Measurements from ENCODE around the gene F10. TPM values are rescaled to one million over a fixed set of nuclear protein-coding genes. Genes with fewer than 3 reads are reported as not detected.
A peak's percentile ranks its signal among the peaks of the same experiment; 100 is the strongest.

The F10 gene
- total RNA-seq, 1 donor from 2014 or later, result 8.9 TPM

DNA sequence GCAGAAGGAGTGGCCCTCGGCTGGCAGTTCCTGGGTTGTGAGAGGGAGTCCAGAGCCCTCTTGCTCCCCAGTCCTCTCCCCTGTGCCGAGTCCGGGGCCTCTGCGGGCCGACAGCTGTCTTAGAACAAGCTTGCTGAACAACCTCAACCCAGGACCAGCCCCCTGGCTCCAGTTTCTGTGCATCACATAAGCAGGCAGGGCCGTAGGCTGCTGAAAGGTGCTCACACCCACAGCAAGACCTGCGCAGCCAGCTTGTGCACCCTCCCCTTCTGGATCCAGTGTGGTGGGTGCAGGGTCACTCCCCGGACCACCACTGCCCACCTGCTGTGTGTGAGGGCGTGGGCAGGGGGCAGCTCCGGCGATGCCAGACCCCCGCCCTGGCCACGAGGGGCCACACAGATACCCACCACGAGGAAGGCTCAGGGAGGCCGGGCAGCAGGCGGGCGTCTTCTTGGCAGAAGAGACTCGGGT is 42.2 kb upstream of the F10 start:
- Histone ChIP-seq H3K27ac (no peak overlapping the region), H3K36me3 (peaks cover 39% of the 10 kb centered on the region), H3K9me3 (no peaks in the 10 kb centered on the region), H3K27me3 (ENCODE audit: low read depth) (no peaks in the 10 kb centered on the region), H3K4me3 (no peak overlapping the region), H3K4me1 (no peaks in the 10 kb centered on the region)
- ATAC-seq (no peak), DNase-seq (no peak)
- TF ChIP-seq, protein P1, sequence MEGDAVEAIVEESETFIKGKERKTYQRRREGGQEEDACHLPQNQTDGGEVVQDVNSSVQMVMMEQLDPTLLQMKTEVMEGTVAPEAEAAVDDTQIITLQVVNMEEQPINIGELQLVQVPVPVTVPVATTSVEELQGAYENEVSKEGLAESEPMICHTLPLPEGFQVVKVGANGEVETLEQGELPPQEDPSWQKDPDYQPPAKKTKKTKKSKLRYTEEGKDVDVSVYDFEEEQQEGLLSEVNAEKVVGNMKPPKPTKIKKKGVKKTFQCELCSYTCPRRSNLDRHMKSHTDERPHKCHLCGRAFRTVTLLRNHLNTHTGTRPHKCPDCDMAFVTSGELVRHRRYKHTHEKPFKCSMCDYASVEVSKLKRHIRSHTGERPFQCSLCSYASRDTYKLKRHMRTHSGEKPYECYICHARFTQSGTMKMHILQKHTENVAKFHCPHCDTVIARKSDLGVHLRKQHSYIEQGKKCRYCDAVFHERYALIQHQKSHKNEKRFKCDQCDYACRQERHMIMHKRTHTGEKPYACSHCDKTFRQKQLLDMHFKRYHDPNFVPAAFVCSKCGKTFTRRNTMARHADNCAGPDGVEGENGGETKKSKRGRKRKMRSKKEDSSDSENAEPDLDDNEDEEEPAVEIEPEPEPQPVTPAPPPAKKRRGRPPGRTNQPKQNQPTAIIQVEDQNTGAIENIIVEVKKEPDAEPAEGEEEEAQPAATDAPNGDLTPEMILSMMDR (IDR thresholded peaks at IDR 0.05), result no peak
- intact Hi-C loops (cut with DNase I), result no loop called here

DNA sequence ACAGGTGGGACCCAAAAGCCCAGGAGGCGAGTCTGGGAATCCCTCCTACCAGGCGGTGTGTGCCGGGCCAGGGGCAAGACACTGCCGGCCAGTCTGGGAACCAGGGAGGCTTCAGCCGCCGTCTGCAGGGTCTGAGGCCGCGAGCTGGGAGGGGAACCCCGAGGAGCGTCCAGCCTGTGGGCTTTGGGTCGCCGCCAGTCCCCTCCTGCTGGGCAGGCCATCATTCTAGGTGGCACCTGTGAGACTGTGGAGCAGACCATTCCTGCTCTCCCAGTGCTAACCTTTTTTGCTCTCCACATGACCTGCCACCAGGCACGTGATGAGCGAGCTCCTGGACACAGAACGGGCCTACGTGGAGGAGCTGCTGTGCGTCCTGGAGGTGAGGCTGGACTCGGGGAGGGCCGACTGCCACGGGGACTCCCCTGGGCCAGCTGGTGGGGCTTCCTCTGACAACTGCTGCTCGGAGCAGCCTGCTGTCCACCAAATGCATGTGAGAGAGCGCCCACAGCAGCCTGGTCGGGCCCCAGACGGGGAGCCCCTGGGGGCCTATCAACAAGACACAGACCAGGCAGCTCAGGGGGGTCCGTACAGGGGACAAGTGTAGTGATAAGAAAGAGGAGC is 41.6 kb upstream of the F10 start:
- no peaks in the 10 kb centered on the region for H3K9me3 ChIP-seq
- intact Hi-C loops (cut with DNase I), result no loop called here
- H3K4me1 ChIP-seq, result no peaks in the 10 kb centered on the region
- no peak overlapping the region for H3K4me3 ChIP-seq
- no peak overlapping the region for H3K27ac ChIP-seq
- ATAC-seq, result no peak
- TF ChIP-seq, protein P1 (IDR thresholded peaks at IDR 0.05), result no peak
- peaks cover 33% of the 10 kb centered on the region for H3K36me3 ChIP-seq
- DNase-seq, result no peak
- no peaks in the 10 kb centered on the region for H3K27me3 ChIP-seq (ENCODE audit: low read depth)

- Histone ChIP-seq H3K27ac (no peak overlapping the region), H3K36me3 (peaks cover 27% of the 10 kb centered on the region), H3K4me3 (no peak overlapping the region), H3K9me3 (no peaks in the 10 kb centered on the region), H3K4me1 (no peaks in the 10 kb centered on the region), H3K27me3 (ENCODE audit: low read depth) (no peaks in the 10 kb centered on the region)
- intact Hi-C loops (cut with DNase I), result no loop called here
- ATAC-seq (no peak), DNase-seq (no peak)
- TF ChIP-seq, protein P1 (IDR thresholded peaks at IDR 0.05), result no peak
Measured at GRCh38 chr13:113082198-113083021, 40.2 kb upstream of the F10 start.

DNA sequence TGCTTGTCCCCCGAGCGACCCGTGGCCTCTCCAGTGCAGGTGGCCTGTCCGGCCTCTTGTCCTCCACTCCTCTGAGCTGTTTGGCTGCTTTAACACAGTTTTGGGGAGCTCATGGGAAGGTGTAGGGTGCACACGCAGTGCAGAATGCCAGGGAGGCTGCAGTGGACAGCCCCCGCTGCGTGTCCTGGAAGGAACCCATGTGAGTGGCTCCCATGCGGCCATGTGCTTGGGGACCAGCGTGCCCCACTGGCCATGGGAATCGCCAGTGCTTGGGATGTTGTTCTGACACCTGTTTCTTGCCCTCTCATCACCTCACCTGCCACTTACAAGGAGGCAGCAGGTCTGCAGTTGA is 39.6 kb upstream of the F10 start:
- intact Hi-C loops (cut with DNase I), result no loop called here
- H3K4me1 ChIP-seq, result no peaks in the 10 kb centered on the region
- H3K27ac ChIP-seq, result no peak overlapping the region
- peak; percentile 29 for DNase-seq
- H3K36me3 ChIP-seq, result peaks cover 28% of the 10 kb centered on the region
- no peaks in the 10 kb centered on the region for H3K9me3 ChIP-seq
- TF ChIP-seq, protein P1 (IDR thresholded peaks at IDR 0.05), result no peak
- no peaks in the 10 kb centered on the region for H3K27me3 ChIP-seq (ENCODE audit: low read depth)
- H3K4me3 ChIP-seq, result no peak overlapping the region
- ATAC-seq, result no peak

- Histone ChIP-seq H3K36me3 (peaks cover 27% of the 10 kb centered on the region), H3K4me3 (no peak overlapping the region), H3K9me3 (no peaks in the 10 kb centered on the region), H3K27me3 (ENCODE audit: low read depth) (no peaks in the 10 kb centered on the region), H3K4me1 (no peaks in the 10 kb centered on the region), H3K27ac (no peak overlapping the region)
- TF ChIP-seq, protein P1 (IDR thresholded peaks at IDR 0.05), result no peak
- peak; percentile 85 to 94 for ATAC-seq
- intact Hi-C loops (cut with DNase I), result no loop called here
- peak; percentile 87 for DNase-seq
Measured at GRCh38 chr13:113083402-113084061, 39.1 kb upstream of the F10 start.
